Effector CD8-positive, alpha-beta T cell (primary cell): ENCODE measurements around the gene DNMBP.
"Not testable (repeated sequence)": the region's sequence is repeated elsewhere in the genome, so short reads cannot be mapped to it uniquely, and the experiment has no call there.

Experiments used
- DNase-seq: peaks from one replicate; lab custom pipeline; 2025; lab: John Stamatoyannopoulos, UW

The DNMBP gene

GRCh38 chr10:99946051-99946450 is 63.7 kb downstream of the DNMBP start:
- not testable (repeated sequence) for DNase-seq

GRCh38 chr10:99945263-99945662 is 64.5 kb downstream of the DNMBP start:
- DNase-seq = no peak

GRCh38 chr10:99944860-99945259 is 64.9 kb downstream of the DNMBP start:
- no peak for DNase-seq

GRCh38 chr10:99943908-99944307 is 65.8 kb downstream of the DNMBP start:
- DNase-seq = no peak

GRCh38 chr10:99941942-99942820 is 67.6 kb downstream of the DNMBP start:
- no peak for DNase-seq

- no peak for DNase-seq
These were observed 71.2 kb downstream of the DNMBP start for GRCh38 chr10:99938563-99938962.

GRCh38 chr10:99937630-99938029 is 72.1 kb downstream of the DNMBP start:
- DNase-seq = no peak

GRCh38 chr10:99932203-99932957 is 77.4 kb downstream of the DNMBP start:
- DNase-seq = not testable (repeated sequence)

- no peak for DNase-seq
These were observed 78.8 kb downstream of the DNMBP start for GRCh38 chr10:99930731-99931550.

- DNase-seq = no peak
These were observed 80.4 kb downstream of the DNMBP start for GRCh38 chr10:99929360-99929759.

- DNase-seq = no peak
These were observed 81.9 kb downstream of the DNMBP start for GRCh38 chr10:99927721-99928280.

- no peak for DNase-seq
These were observed 82.6 kb downstream of the DNMBP start for GRCh38 chr10:99926925-99927720.

GRCh38 chr10:99924451-99925255 is 85.1 kb downstream of the DNMBP start:
- no peak for DNase-seq

GRCh38 chr10:99921948-99922347 is 87.8 kb downstream of the DNMBP start:
- no peak for DNase-seq

- no peak for DNase-seq
These were observed 88.8 kb downstream of the DNMBP start for GRCh38 chr10:99920901-99921300.

GRCh38 chr10:99920486-99920885 is 89.3 kb downstream of the DNMBP start:
- no peak for DNase-seq

GRCh38 chr10:99917963-99918825 is 91.6 kb downstream of the DNMBP start:
- no peak for DNase-seq

GRCh38 chr10:99916776-99917175 is 93.0 kb downstream of the DNMBP start:
- DNase-seq = no peak

- DNase-seq = no peak
These were observed 94.3 kb downstream of the DNMBP start for GRCh38 chr10:99915414-99915813.
